Astrocyte of the cerebellum (primary cell): ENCODE data around the gene TP53RK.

ENCODE experiments used
- DNase-seq: peaks from one replicate; pipeline ENCODE4 v3.0.0-alpha.2; 2011; ENCODE audit warnings: low read depth
- H3K4me3 ChIP-seq: 2 replicates; pipeline ENCODE4 v1.5.1; 2011; ENCODE audit warnings: mild to moderate bottlenecking, low read depth, low read length, moderate library complexity
- CTCF ChIP-seq: IDR thresholded peaks from 2 replicates; pipeline ENCODE4 v1.5.1; 2012; ENCODE audit warnings: low read length, low read depth, moderate library complexity, mild to moderate bottlenecking; ENCODE audit errors: missing control alignments
- in situ Hi-C: cut with HindIII; loops from 2 replicates; pipeline ENCODE4 v1.10.0; 2017; ENCODE audit warnings: low sequenced_read_pairs

Gene TP53RK

GRCh38 chr20:46722450-46722849, 33.2 kb upstream of the TP53RK start:
- no peak overlapping the region for H3K4me3 ChIP-seq
- no peak for TF ChIP-seq CTCF
- in situ Hi-C loops: no loop called here
- no peak for DNase-seq

GRCh38 chr20:46721476-46721875, 32.2 kb upstream of the TP53RK start:
- DNase-seq: no peak
- H3K4me3 ChIP-seq: no peak overlapping the region
- TF ChIP-seq CTCF: no peak
- in situ Hi-C loops: no loop called here

- in situ Hi-C loops: no loop called here
- H3K4me3 ChIP-seq: no peak overlapping the region
- TF ChIP-seq CTCF: no peak
- no peak for DNase-seq
Measured at GRCh38 chr20:46720776-46721425, 31.7 kb upstream of the TP53RK start.

GRCh38 chr20:46720019-46720418, 30.8 kb upstream of the TP53RK start:
- in situ Hi-C loops: no loop called here
- no peak for TF ChIP-seq CTCF
- H3K4me3 ChIP-seq: no peak overlapping the region
- no peak for DNase-seq

- no peak for TF ChIP-seq CTCF
- in situ Hi-C loops: no loop called here
Measured at GRCh38 chr20:46717818-46718541, 28.7 kb upstream of the TP53RK start.

GRCh38 chr20:46715292-46715756, 26.1 kb upstream of the TP53RK start:
- peak; percentile 4 for TF ChIP-seq CTCF
- DNase-seq: no peak
- no peak overlapping the region for H3K4me3 ChIP-seq
- in situ Hi-C loops: no loop called here

More at GRCh38 chr20:46717818-46718541, 28.7 kb upstream of the TP53RK start:
- no peak overlapping the region for H3K4me3 ChIP-seq
- DNase-seq: no peak
